ENCODE measurements around the gene FNDC7.
A peak's percentile ranks its signal among the peaks of the same experiment; 100 is the strongest.
"Not testable (repeated sequence)": the region's sequence is repeated elsewhere in the genome, so short reads cannot be mapped to it uniquely, and the experiment has no call there.

FNDC7 gene, protein sequence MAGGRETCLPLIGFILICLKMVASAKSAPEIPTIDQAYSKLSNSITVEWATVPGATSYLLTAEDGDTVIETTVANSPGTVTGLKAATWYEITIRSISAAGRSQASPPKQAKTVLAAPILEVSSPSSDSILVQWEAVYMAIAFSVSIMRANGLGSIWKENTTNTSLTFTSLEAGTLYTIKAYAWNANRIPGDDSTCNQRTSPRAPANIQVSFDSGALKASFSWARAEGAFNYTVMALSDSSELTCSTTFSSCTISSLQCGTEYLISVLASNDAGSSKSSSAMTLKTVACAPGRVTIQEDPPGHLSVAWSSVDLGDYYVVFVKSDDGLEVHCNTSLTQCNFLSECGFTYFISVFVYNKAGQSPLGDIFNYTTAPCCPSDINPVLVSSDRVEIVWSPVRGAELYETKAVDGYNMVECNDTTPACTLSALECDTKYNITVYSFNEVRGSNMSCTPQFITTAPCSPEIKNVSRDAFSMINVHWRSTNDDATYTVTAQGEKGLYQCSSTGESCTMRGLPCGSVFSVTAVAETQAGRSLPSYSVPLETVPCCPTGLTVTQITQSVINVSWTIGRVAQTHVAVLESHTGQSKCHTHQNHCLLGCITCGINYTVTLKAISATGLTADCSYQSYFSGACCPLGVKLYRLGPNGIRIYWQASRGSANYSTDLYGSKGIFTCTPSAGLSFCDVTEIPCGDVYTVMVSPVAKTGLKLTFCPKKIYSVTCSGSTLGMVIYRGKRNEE

DNA sequence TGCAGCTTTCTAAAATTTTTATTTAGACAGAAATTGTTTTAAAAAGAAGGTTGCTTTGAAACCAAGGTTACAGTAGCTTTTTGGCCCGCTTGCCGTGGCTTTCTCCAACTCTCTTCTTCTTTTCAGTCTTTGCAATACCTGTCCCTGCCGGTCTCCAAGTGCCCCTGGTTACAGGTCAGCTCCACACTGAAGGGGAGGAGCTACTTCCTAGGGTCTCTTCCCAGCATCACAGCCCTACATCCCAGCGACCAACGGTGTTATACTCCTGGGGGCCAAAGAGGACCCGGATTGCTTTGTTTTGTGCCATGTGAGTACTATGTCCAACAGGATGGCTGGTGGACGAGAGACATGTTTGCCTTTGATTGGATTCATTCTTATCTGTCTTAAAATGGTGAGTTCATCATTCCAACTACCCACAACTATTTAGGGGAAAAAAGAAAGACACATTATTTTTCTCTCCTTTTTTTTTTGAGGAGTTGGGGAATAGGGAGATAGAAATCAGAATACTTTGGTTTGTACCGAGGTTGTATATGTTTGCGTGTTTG, at the start of gene FNDC7:
FNDC7 (plus strand) TSS at position 303 of the 545 bp plus-strand sequence; CDS start at position 329, 26 bp downstream.
- DNase-seq (ENCODE audit: low spot score) = no peak

DNA sequence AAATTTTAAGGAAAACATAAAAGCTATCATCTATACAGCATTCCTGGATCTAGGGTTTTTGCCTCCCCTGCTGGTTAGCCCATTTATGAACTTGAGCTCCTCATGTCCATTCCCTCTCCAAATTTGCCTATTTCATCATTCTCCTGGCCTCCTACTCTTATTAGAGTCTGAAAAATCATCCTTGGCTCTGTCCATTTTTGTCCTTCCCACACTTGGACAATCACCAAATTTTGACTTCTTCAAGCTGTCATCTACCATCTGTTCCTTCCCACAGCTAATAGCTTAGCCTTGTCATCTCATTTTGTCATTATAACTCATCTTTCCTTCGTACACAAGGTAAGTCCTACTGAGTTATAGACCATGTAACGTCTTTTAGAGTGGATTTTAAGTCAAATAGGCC, 49.6 kb upstream of the FNDC7 start:
- DNase-seq (ENCODE audit: low spot score) = no peak

DNA sequence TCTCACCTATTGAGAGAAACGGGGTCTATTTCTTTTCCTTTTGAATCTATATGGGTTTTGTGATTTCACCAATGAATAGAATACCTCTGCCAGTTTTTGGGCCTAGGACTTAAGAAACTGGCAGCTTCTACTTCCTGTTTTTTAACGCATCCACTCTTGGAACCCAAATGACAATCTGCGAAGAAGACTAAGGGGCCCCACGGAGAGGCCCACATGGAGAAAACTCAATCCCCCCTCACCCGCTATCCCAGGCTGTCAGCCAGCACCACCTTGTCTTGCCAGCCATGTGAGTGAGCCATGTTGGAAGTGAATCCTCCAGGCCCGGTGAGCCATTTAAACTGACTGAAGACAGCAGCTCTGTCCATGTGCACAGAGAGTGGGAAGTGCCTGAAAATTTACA, 48.2 kb upstream of the FNDC7 start:
- no peak for DNase-seq (ENCODE audit: low spot score)

DNA sequence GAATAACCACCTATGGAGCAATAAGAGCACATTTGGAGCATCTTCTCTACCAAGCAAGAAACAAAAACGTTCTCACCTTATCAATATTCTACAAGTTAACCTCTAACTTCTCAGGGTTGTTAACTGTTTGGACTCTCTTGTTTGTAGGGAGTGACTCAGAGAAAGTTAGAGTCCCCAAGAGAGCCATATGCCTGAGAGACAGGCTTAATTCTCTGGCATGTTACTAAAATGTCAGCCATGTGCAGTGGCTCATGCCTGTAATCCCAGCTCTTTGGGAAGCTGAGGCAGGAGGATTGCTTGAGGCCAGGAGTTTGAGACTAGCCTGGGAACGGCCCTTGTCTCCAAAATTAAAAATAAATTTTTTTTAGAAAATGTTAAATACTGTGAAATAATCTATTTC, 47.6 kb upstream of the FNDC7 start:
- DNase-seq (ENCODE audit: low spot score) = no peak

DNA sequence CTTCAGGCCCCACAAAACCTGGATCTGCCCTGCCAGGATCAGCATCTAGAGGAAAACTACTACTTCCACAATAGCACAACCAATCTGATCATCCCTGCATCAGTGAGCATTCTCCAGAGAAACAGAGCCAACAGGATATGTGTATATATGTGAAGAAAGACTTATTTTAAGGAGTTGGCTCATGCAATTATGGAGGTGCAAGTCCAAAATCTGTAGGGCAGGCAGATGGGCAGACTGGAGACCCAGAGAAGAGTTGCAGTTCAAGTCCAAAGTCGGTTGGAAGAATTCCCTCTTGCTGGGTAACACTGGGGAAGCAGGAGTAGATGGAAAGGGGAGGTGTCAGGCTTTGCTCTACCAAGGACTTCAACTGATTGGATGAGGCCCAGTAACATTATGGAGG, 46.9 kb upstream of the FNDC7 start:
- DNase-seq (ENCODE audit: low spot score) = no peak

DNA sequence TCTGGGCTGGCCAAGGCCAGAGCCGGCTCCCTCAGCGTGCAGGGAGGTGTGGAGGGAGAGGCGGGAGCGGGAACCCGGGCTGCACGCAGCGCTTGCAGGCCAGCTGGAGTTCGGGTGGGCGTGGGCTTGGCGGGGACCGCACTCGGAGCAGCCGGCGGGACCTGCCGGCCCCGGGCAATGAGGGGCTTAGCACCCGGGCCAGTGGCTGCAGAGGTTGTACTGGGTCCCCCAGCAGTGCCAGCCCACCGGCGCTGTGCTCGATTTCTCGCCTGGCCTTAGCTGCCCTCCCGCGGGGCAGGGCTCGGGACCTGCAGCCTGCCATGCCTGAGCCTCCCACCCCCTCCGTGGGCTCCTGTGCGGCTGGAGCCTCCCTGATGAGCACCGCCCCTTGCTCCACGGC, 45.3 kb upstream of the FNDC7 start:
- not testable (repeated sequence) for DNase-seq (ENCODE audit: low spot score)

DNA sequence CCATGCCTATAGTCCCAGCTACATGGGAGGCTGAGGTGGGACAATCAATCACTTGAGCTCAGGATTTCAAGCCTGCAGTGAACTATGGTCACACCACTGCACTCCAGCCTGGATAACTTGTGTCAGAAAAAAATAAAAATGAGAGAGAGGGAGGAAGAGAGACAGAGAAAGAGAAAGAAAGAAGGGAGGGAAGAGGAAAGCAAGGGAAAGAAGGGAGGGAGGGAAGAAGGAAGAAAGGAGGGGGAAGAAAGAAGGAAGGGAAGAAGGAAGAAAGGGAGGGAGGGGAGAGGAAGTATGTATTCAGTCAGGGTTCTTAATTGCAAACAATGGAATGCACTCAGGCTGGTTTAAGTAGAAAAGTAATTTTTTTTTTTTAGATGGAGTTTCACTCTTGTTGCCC, 43.9 kb upstream of the FNDC7 start:
- DNase-seq (ENCODE audit: low spot score) = no peak

DNA sequence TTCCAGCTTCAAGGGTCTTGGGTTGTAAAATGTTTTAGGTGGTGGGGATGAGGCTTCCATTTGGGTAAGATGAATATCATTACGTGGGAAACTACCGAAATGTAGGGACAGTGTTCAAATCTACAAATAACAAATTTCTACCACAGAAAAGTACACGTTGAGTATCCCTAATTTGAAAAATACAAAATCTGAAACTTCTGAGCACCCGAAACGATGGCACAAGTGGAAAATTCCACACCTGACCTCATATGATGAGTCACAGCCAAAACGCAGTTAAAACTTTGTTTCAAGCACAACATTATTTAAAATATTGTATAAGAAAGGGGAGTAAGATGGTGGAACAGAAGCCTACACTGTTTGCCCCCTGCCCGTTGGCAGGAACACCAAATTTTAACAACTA, 43.0 kb upstream of the FNDC7 start:
- no peak for DNase-seq (ENCODE audit: low spot score)

DNA sequence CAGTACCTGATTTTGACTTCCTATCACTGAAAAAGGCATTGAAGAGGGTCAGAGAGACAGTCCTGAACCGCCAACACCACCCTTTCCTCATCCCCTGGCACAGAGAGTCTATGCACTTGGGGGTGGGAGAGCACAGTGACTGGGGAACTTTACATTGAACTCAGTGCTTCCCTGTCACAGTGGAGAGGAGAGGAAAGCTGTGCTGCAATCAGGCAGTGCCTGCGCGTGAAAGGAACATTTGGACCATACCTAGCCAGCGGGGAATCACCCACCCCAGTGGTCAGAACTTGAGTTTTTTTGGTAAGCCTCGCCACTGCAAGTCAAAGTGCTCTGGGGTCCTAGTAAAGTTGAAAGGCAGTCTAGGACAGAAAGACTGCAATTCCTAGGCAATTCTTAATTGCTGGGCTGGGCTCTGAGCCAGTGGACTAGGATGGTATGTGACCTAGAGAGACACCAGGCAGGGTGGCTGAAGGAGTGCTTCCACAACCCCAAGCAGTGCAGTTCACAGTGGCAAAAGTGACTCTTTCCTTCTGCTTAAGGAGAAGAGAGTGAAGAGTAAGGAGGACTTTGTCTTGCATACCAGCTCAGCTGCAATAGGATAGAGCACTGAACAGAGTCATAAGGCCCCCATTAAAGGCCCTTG, 42.5 kb upstream of the FNDC7 start:
- DNase-seq (ENCODE audit: low spot score) = peak; percentile 36

DNA sequence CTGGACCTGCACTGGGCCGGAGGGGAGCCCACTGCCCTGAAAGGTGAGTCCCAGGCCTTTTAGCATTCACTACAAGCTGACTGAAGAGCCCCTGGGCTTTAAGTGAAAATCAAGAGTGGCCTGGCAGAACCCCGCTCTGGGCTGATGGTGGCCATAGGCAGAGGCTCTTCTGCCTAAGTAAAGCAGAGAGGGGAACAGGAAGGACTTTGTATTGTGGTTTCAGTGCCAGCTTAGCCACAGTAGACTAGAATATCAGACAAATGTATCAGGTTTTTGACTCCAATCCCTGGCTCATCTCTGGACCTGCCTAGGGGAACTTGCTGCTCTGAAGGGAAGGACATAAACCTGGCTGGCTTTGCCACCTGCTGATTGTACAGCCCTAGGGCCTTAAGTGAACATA, 41.6 kb upstream of the FNDC7 start:
- no peak for DNase-seq (ENCODE audit: low spot score)

DNA sequence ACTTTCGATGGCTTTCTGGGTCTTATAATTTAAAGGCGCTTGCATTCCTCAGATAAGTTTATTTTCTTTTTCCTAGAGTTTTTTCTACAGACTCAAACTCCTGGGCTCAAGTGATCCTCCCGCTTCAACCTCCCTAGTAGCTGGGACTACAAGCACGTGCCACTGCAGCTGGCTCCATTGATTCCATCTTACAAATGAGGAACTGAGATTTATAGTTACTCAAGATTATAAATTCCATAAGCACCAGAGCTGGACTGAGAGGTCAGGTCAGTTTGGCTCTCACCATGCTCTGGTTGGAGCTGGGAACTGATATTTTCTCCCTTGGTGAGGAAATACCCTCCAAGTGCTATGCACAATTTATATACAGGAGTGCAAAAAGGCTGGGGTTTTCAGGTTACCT, 34.0 kb upstream of the FNDC7 start:
- DNase-seq (ENCODE audit: low spot score) = no peak

DNA sequence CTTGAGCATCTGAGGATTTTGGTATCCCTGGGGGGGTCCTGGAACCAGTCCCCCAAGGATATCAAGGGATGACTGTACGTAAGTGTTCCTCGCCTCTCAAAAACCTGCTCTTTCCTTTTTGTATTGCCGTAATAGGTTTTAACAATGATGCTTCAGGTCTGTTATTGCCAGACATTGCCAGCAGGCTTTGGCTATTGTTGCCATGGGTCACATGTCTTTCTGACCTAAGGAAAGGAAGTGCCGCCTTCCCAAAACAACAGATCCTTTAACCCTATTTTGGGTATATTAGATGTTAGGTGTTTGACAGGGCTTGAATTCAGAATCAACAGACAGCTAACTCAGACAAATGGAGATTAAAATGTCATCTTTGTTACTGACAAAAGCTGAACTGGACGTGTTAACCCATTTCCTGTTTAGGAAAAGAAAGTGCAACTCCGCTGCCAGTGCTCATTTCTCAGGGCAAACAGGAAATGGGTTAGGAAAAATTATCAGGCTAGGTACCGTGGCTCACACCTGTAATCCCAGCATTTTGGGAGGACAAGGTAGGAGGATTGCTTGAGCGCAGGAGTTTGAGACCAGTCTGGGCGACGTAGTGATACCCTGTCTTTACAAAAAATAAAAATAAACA, 33.0 kb upstream of the FNDC7 start:
- no peak for DNase-seq (ENCODE audit: low spot score)

DNA sequence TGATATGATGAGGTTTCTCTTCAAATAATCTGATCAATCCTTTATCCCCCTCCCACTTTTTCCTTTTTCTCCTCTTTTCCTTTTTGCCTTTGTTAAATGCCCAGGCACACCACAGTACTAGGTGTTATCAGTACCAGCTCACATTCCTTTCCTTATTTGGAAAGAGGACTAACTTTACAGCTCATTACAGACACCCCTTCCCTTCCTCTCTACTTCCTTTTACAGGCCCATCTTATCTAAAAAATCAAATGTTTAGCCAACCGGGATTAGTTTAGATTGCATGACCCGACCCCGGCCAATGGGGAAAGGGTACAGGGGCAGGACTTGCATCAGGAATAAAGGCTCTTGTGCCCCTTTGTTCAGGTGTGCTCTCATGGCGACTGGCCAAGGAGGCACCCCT, 31.0 kb upstream of the FNDC7 start:
- not testable (repeated sequence) for DNase-seq (ENCODE audit: low spot score)

DNA sequence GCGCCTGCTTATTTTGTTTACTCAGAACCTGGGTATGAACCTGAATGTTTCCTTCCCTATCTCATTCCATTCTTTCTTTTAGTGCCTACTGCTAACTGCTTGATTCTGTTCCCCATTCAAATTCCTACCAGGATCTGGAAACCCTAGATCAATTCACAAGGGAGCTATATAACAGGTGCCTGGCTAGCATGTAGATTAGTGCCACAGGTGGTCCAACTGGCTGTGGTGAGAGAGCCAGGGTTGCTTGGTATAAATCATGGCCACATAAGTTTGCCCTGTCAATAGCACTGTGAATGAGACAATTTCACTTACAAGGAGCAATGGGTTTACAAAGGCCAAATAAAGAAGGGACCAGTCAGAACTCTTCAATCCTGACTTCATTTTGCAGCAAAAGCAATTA, 27.2 kb upstream of the FNDC7 start:
- no peak for DNase-seq (ENCODE audit: low spot score)

DNA sequence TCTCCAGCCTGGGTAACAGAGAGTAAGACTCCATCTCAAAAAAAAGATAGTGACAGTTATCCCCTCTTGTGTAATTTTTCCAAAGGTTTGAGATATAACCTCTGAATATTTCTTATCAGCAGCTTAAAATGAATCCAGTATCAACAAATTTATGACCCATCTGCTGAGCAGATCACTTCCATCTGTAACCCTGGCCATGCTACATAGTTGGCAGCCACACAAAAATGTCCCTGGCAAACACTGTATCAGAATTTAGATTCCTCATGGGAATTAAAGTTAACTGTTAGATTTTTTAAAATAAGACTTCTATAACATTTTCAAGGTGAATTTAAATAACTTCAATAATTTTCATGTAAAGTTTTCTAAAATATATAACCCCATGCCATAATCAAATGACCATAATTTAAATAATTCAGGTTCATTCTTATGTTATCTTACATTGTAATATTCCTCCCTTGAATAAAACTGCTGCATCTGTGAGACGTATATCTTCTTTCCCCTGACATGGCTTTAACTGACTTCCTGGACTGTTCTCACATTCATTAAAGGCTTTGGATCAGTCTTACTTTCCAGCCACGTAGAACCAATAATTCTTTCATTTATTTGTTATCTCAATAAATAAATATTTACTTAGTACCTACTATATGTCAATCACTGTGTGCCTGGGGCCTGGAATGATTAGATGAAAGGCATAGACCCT, 25.9 kb upstream of the FNDC7 start:
- peak; percentile 74 for DNase-seq (ENCODE audit: low spot score)

DNA sequence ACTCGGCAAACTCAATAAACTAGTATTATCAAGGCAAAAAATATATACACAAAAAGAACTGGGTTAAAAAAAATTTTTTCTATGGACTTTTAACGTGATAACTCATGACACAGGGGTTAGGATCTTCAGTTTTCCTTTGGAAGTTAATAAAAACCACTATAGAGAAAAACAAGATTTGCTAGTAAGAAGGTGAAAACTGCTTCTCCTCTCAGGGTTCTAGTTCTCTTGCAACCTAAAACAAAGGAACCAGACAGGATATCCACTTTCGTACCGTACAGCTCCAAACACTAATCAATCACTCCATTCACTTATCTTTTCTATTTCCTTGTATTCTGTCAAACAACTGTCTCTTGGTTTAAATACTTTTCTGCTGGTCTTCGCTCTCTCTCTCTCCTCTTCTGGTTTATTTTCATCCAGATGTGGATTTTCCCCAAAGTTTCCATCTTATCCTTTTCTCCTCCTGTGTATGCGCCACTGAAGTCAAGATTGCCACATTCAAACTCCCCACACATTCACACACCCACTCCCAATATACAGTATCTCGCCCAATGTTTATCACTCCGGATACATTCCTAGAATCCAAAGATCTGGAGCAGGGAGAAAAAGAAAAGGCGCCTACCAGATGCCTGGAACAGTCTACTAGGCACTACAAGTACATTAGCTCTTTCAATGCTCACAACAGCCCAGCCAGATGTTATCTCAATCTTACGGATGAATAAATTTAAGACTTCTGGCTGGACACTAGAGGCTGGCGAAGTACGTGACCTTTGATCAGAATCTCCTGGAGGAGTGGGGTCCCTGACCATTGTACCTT, 21.4 kb upstream of the FNDC7 start:
- peak; percentile 19 for DNase-seq (ENCODE audit: low spot score)

DNA sequence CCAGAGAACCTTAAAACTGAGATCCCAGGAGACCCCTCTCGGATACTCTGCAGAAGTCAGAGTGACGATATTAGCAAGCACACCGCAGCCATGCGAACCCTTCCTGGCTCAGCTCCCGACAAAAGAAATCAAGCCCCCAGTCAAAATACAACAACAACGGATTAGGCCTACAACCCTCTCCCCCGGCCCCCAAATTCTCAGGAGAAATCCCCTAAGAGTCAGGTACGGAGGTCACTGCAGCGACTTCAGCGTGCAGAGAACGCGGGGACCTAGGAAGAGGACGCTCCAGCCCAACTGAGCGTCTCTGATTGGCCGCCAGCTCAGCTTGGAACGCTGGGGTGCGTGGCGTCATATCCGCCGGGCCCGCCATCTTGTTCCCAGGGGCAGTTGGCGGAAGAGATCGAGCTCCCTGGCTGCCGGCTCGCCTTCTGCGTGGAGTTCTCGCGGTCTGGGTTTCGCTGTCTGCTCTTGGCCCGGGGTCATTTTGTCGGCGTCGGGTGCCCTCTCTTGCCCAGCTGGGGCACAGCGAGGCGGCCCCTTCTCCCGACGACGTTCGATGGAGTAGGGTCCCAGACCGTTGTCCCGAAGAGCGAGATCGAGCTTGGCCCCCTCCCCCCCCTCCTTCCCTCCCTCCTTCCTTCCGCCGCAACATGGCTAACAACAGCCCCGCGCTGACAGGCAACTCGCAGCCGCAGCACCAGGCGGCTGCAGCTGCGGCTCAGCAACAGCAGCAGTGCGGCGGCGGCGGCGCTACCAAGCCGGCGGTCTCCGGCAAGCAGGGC, 20.6 kb upstream of the FNDC7 start, which contains the start of gene PRPF38B:
PRPF38B (plus strand) TSS at position 369 of the 782 bp plus-strand sequence; CDS start at position 651, 282 bp downstream.
- DNase-seq (ENCODE audit: low spot score) = peak; percentile 97

DNA sequence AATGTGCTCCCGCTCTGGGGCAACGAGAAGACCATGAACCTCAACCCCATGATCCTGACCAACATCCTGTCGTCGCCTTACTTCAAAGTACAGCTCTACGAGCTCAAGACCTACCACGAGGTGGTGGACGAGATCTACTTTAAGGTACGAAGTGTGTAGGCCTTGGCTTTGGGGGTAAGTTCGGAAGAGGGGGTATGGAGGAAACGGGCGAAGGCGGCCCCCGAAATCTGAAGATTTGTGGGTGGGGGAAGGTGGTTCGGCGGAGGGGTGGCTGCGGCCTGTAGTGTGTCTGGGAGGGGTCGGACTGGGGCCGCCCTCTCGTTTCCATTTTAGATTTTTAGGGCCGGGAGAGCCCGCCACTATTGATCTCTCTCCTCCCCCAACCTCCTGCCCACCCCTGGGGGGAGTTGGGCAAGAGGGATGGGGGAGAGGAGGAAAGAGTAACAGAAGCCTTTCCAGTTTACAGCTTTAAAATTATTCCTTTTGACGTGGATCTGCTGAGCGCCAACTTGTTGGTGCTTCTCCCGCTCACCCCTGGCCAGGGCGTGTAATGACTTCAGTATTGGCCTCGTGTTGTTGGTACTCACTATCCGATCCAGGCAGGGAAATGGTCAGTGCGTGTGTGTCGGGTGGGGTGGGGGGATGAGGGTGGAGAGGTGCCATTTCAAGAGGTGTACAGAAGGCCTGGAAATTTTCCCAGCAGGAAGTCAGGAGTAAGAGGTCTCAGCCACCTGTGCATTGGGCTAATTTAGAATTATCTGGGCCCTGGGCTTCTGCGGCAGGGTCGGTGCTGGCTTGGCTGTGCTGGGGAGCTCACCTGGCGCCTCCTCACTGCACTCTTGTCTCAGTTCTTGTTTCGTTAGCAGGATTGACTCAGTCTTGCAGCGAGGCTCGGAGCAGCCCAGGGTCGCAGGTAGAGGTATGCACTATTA, 19.7 kb upstream of the FNDC7 start:
- DNase-seq (ENCODE audit: low spot score) = peak; percentile 61

DNA sequence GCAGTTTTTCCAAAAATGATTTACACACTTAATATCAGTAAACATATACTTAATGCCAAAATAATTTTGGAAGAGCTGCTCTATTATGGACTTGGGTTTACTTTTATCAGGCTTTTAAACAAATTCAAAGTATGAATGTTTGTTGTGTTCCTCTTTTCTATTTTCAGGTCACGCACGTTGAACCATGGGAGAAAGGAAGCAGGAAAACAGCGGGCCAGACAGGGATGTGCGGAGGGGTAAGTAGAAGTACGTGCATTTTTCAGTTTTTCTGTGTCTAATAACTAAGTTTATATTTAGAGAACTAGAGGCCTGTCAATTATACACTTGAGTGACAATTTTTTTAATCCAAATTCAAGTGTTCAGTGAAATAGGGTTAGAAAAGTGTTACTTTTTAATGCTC, 17.2 kb upstream of the FNDC7 start:
- DNase-seq (ENCODE audit: low spot score) = no peak
